ENCODE results near the gene TFCP2L1. TPM values are rescaled to one million over a fixed set of nuclear protein-coding genes. Genes with fewer than 3 reads are reported as not detected.

TFCP2L1 gene
- total and polyA plus RNA-seq, 4 donors, result 0.06 to 1.5 (median 0.36) TPM

- H3K4me1 ChIP-seq (ENCODE audit: control insufficient read depth in 4 of 4, insufficient read depth in 4 of 4, low read length in 3 of 4), result peaks cover 0 to 2% (median 0%) of the 10 kb centered on the region in 4 donors
- no peak overlapping the region for H3K4me3 ChIP-seq (ENCODE audit: low read depth in 1 of 3, low read length in 3 of 3)
- no peak for DNase-seq (ENCODE audit: low spot score)
- H3K9me3 ChIP-seq (ENCODE audit: control insufficient read depth in 4 of 4, low read length in 3 of 4), result no peaks in the 10 kb centered on the region
- H3K9ac ChIP-seq (ENCODE audit: low read depth in 1 of 2, low read length in 2 of 2), result no peak overlapping the region
- no peak overlapping the region for H3K27ac ChIP-seq (ENCODE audit: low read depth in 1 of 2, low read length in 2 of 2)
- no peaks in the 10 kb centered on the region for H3K27me3 ChIP-seq (ENCODE audit: control insufficient read depth in 4 of 4, insufficient read depth in 4 of 4, low read length in 3 of 4)
- TF ChIP-seq ATF3 (IDR thresholded peaks at IDR 0.05) (no peak), EGR1 (IDR thresholded peaks at IDR 0.05; ENCODE audit: low read depth in 2 of 2) (no peak), JUND (IDR thresholded peaks at IDR 0.05) (no peak), CTCF (IDR thresholded peaks at IDR 0.05; ENCODE audit: low read depth, low read length, missing input control) (no peak), GABPA (IDR thresholded peaks at IDR 0.05 in 1 of 2, conservative IDR thresholded peaks at IDR 0.05 in 1 of 2) (no peak), MAX (IDR thresholded peaks at IDR 0.05) (no peak), HNF4A (conservative IDR thresholded peaks at IDR 0.05) (no peak), NR2F2 (IDR thresholded peaks at IDR 0.05) (no peak), YY1 (IDR thresholded peaks at IDR 0.05) (no peak), FOXA2 (IDR thresholded peaks at IDR 0.05) (no peak), TAF1 (conservative IDR thresholded peaks at IDR 0.05) (no peak), SP1 (IDR thresholded peaks at IDR 0.05) (no peak), ZBTB33 (IDR thresholded peaks at IDR 0.05) (no peak), HNF4G (IDR thresholded peaks at IDR 0.05) (no peak)
- H3K36me3 ChIP-seq (ENCODE audit: control insufficient read depth in 4 of 4, insufficient read depth in 3 of 4, low read depth in 1 of 4, low read length in 3 of 4), result no peaks in the 10 kb centered on the region
- WGBS, result 84% methylated on average over 3 of the region's 3 CpGs
Observed at GRCh38 chr2:121189011-121189410, 96.0 kb downstream of the TFCP2L1 start.

- TF ChIP-seq SP1 (IDR thresholded peaks at IDR 0.05) (no peak), RAD21 (IDR thresholded peaks at IDR 0.05) (no peak), GABPA (IDR thresholded peaks at IDR 0.05 in 1 of 2, conservative IDR thresholded peaks at IDR 0.05 in 1 of 2) (no peak), ATF3 (IDR thresholded peaks at IDR 0.05) (no peak), YY1 (IDR thresholded peaks at IDR 0.05) (no peak), EGR1 (IDR thresholded peaks at IDR 0.05; ENCODE audit: low read depth in 2 of 2) (no peak), HNF4A (conservative IDR thresholded peaks at IDR 0.05) (no peak), NR2F2 (IDR thresholded peaks at IDR 0.05) (no peak), CTCF (IDR thresholded peaks at IDR 0.05; ENCODE audit: low read depth, low read length, missing input control) (no peak), HNF4G (IDR thresholded peaks at IDR 0.05) (no peak), JUND (IDR thresholded peaks at IDR 0.05) (no peak)
- Histone ChIP-seq H3K9me3 (ENCODE audit: control insufficient read depth in 4 of 4, low read length in 3 of 4) (no peaks in the 10 kb centered on the region), H3K4me1 (ENCODE audit: control insufficient read depth in 4 of 4, insufficient read depth in 4 of 4, low read length in 3 of 4) (peaks cover 0 to 2% (median 0%) of the 10 kb centered on the region in 4 donors), H3K4me3 (ENCODE audit: low read depth in 1 of 3, low read length in 3 of 3) (no peak overlapping the region), H3K36me3 (ENCODE audit: control insufficient read depth in 4 of 4, insufficient read depth in 3 of 4, low read depth in 1 of 4, low read length in 3 of 4) (no peaks in the 10 kb centered on the region), H3K9ac (ENCODE audit: low read depth in 1 of 2, low read length in 2 of 2) (no peak overlapping the region), H3K27me3 (ENCODE audit: control insufficient read depth in 4 of 4, insufficient read depth in 4 of 4, low read length in 3 of 4) (no peaks in the 10 kb centered on the region), H3K27ac (ENCODE audit: low read depth in 1 of 2, low read length in 2 of 2) (no peak overlapping the region)
- 64% methylated on average over 6 of the region's 6 CpGs for WGBS
- no peak for DNase-seq (ENCODE audit: low spot score)
Observed at GRCh38 chr2:121187982-121188411, 97.0 kb downstream of the TFCP2L1 start.

Data from liver (tissue), 9 donors.